Calu3 (cell line): Measurements from ENCODE around the gene SLC12A5. TPM values are rescaled to one million over a fixed set of nuclear protein-coding genes. Genes with fewer than 3 reads are reported as not detected.
A peak's percentile ranks its signal among the peaks of the same experiment; 100 is the strongest.
"Not testable (repeated sequence)": the region's sequence is repeated elsewhere in the genome, so short reads cannot be mapped to it uniquely, and the experiment has no call there.

ENCODE experiments used
- BruUV-seq: library from RNA; stranded (reverse); fragments of 400-500 nt; replicated peaks from 2 replicates; lab custom pipeline; 2021; lab: Mats Ljungman, UMichigan
- CTCF ChIA-PET: fragments of 300-600 bp; sonication (Branson Sonifier 250); formaldehyde crosslinking; loops from one replicate; lab custom pipeline; 2022; ENCODE audit warnings: antibody characterized with exemption; lab: Charles Lee
- DNase-seq: peaks from one replicate; pipeline ENCODE4 v3.0.0; 2022
- H3K27ac Mint-ChIP-seq: one replicate; pipeline ENCODE4 v1.8.0; 2022; ENCODE audit warnings: mixed read lengths; ENCODE audit not compliant: unreplicated experiment
- H3K27me3 Mint-ChIP-seq: one replicate; pipeline ENCODE4 v1.8.0; 2022; ENCODE audit warnings: mixed read lengths; ENCODE audit not compliant: unreplicated experiment
- H3K36me3 Mint-ChIP-seq: one replicate; pipeline ENCODE4 v1.8.0; 2022; ENCODE audit warnings: mild to moderate bottlenecking, moderate library complexity, mixed read lengths; ENCODE audit not compliant: insufficient read depth, unreplicated experiment
- H3K4me1 Mint-ChIP-seq: one replicate; pipeline ENCODE4 v1.8.0; 2022; ENCODE audit warnings: mild to moderate bottlenecking, low read depth, mixed read lengths; ENCODE audit not compliant: unreplicated experiment
- H3K4me3 Mint-ChIP-seq: one replicate; pipeline ENCODE4 v1.8.0; 2022; ENCODE audit warnings: mild to moderate bottlenecking, low read depth, moderate library complexity, mixed read lengths; ENCODE audit not compliant: unreplicated experiment
- H3K9me3 Mint-ChIP-seq: one replicate; pipeline ENCODE4 v1.8.0; 2022; ENCODE audit warnings: low read depth, mixed read lengths; ENCODE audit not compliant: unreplicated experiment
- intact Hi-C: fragments of 100-400 bp; cut with micrococcal nuclease; formaldehyde crosslinking; loops from one replicate; pipeline ENCODE4 v1.10.0; 2022; ENCODE audit not compliant: unreplicated experiment
- total RNA-seq: library from RNA; stranded (reverse); gene quantifications from 2 replicates; pipeline ENCODE4 v1.2.3, GENCODE V29; 2022
- TF ChIP-seq, protein P1 (sequence below): fragments of 200-600 bp; IDR thresholded peaks from one replicate; pipeline ENCODE4 v1.8.0; 2022; ENCODE audit warnings: antibody characterized with exemption; ENCODE audit not compliant: unreplicated experiment

Gene SLC12A5
- total RNA-seq, 1 experiment from 2014 or later: 2.1 TPM

DNA sequence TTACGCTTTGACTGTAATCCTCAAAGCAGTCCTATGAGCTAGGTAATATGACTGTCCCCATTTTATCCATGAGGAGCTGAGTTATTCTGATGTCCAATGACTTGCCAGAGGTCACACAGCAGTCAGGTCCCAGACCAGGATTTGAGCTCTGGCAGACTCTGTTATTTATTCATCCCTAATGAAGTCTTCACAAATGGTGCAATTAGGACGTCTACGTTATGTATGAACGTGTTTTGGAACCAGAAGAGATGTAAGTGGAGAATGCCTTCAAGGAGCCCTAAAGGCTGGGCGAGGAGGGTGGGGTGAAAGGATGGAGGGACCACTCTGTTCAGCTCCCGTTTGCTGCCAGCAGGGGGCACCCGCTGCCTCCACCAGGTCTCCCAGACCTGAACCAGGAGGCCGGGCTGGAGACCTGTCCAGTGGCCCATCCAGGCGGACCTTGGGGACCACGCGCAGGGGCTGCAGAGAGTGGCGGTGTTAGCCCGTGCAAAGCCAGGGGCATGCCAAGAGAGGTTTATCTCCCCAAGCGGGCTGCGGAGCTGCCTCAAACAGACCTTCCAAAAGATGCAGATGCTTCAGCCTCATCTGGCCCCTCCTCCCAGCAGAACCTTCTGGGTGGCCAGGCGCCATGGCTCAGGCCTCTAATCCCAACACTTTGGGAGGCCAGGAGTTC lies 41.8 kb upstream of the SLC12A5 start:
- CTCF ChIA-PET: interaction anchor here (0.6 to 2.5 kb wide), 20 partner anchors 8 to 688 kb away, joined by 3 to 26 read pairs (median 5); partner anchors contain the start of gene ZNF335

DNA sequence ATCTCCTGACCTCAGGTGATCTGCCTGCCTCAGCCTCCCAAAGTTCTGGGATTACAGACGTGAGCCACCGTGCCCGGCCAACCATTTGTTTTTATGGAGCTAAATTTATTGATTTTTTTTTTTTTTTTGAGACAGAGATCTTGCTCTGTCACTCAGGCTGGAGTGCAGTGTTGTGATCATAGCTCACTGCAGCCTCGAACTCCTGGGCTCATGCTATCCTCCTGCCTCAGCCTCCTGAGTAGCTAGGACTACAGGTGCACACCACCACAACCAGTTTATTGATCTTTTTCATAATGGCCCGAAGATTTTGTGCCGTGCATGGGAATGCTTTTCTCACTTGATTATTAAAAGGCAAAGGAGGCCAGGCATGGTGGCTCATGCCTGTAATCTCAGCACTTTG lies 40.2 kb upstream of the SLC12A5 start:
- Mint-ChIP-seq H3K27me3 (peaks cover 19% of the 10 kb centered on the region), H3K4me1 (peaks cover 12% of the 10 kb centered on the region), H3K36me3 (peaks cover 11% of the 10 kb centered on the region)
- intact Hi-C loops: loop anchor here (5.0 kb wide), 1 partner anchor 98 kb away; the partner anchor contains the start of gene NCOA5
- DNase-seq, BruUV-seq, H3K4me3 Mint-ChIP-seq, H3K9me3 Mint-ChIP-seq, H3K27ac Mint-ChIP-seq: not testable (repeated sequence)
- CTCF ChIA-PET: interaction anchor here (0.7 to 2.5 kb wide), 5 partner anchors 13 to 162 kb away, joined by 5 to 17 read pairs (median 7); partner anchors contain the start of gene TNNC2

More for the DNA sequence above, 41.8 kb upstream of the SLC12A5 start:
- TF ChIP-seq, protein P1, sequence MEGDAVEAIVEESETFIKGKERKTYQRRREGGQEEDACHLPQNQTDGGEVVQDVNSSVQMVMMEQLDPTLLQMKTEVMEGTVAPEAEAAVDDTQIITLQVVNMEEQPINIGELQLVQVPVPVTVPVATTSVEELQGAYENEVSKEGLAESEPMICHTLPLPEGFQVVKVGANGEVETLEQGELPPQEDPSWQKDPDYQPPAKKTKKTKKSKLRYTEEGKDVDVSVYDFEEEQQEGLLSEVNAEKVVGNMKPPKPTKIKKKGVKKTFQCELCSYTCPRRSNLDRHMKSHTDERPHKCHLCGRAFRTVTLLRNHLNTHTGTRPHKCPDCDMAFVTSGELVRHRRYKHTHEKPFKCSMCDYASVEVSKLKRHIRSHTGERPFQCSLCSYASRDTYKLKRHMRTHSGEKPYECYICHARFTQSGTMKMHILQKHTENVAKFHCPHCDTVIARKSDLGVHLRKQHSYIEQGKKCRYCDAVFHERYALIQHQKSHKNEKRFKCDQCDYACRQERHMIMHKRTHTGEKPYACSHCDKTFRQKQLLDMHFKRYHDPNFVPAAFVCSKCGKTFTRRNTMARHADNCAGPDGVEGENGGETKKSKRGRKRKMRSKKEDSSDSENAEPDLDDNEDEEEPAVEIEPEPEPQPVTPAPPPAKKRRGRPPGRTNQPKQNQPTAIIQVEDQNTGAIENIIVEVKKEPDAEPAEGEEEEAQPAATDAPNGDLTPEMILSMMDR: peak; percentile 97
- Mint-ChIP-seq H3K4me3 (no peak overlapping the region), H3K4me1 (peaks cover 10% of the 10 kb centered on the region), H3K27ac (no peak overlapping the region), H3K36me3 (peaks cover 4% of the 10 kb centered on the region), H3K27me3 (peaks cover 19% of the 10 kb centered on the region), H3K9me3 (no peaks in the 10 kb centered on the region)
- BruUV-seq: no TSS peak
- intact Hi-C loops: loop anchor here (2.0 to 5.0 kb wide), 2 partner anchors 26 to 100 kb away; partner anchors contain the start of gene NCOA5
- DNase-seq: peak; percentile 96

DNA sequence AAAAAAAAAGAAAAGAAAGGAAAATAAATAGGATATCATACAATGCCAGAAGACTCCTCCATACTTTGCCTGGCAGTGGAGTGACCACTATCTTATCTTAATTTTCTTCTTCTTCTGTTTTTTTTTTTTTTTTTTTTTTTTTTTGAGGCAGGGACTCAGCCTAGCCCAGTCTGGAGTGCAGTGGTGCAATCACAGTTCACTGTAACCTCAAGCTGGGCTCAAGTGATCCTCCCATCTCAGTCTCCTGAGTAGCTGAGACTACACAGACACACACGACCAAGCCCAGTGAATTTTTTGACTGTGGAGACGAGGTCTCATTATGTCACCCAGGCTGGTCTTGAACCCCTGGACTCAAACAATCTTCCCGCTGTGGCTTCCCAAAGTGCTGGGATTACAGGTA lies 37.4 kb upstream of the SLC12A5 start:
- peaks cover 11% of the 10 kb centered on the region for H3K36me3 Mint-ChIP-seq
- BruUV-seq: no TSS peak
- no peaks in the 10 kb centered on the region for H3K9me3 Mint-ChIP-seq
- peaks cover 7% of the 10 kb centered on the region for H3K27me3 Mint-ChIP-seq
- CTCF ChIA-PET: interaction anchor here (0.7 kb wide), 1 partner anchor 698 kb away, joined by 5 read pairs; no protein-coding TSS in a partner anchor
- H3K4me3 Mint-ChIP-seq: no peak overlapping the region
- no peak for DNase-seq
- H3K4me1 Mint-ChIP-seq: peaks cover 33% of the 10 kb centered on the region
- TF ChIP-seq, protein P1: no peak
- intact Hi-C loops: no loop called here
- H3K27ac Mint-ChIP-seq: no peak overlapping the region

DNA sequence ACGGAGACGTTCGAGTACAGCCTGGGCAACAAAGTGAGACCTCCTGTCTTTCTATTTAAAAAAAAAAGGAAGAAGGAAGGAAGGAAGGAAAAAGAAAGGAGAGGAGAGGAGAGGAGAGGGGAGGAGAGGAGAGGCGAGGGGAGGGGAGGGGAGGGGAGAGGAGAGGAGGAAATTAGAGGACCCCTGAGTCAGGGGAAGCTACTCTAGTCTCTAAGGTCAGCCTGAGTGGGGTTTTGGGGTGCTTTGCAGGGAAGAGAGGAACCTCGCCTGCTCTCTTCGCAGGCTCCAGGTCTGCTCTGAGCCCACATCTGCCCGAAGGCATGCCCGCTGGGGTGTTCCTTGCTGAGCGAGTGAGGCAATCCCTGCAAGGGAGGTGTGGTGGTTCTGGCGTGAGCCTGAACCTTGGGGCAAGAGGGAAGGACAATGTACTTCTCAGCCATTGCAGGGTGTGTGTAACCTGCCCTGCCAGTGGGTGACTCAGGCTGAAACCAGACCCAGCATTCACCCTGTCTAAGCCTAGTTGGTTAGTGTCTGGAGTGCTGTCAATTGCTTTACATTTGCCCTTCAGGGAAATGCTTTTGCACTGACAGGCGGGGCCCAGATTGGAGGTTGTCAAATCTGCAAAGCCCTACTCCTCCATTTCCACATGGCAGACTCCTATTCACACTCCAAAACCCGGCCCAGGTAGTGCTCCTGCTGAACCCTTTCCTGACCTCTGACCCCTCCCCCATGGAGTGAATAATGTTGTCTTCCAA lies 35.6 kb upstream of the SLC12A5 start:
- CTCF ChIA-PET: interaction anchor here (1.3 to 1.4 kb wide), 2 partner anchors 10 to 29 kb away, joined by 4 to 7 read pairs; no protein-coding TSS in a partner anchor
- intact Hi-C loops: no loop called here
- no TSS peak for BruUV-seq
- TF ChIP-seq, protein P1: no peak
- Mint-ChIP-seq H3K4me1 (peaks cover 33% of the 10 kb centered on the region), H3K4me3 (no peak overlapping the region), H3K9me3 (no peaks in the 10 kb centered on the region), H3K27me3 (peaks cover 15% of the 10 kb centered on the region), H3K27ac (peak overlapping the region; percentile 8), H3K36me3 (peaks cover 7% of the 10 kb centered on the region)
- DNase-seq: peak; percentile 94
